A673 (cell line): ENCODE results near the gene HLA-DQA2.

Experiments
- EZH2 ChIP-seq: fragments of 200-600 bp; sonication (generic); IDR thresholded peaks from 2 replicates; pipeline ENCODE4 v1.6.1; 2017; ENCODE audit warnings: borderline replicate concordance, low read depth, mild to moderate bottlenecking, mixed read lengths, antibody characterized with exemption, low read length; ENCODE audit not compliant: poor library complexity, severe bottlenecking
- TF ChIP-seq, protein P1 (sequence below): fragments of 300-800, 200-600 bp; sonication (generic); conservative IDR thresholded peaks from 2 replicates; pipeline ENCODE4 v1.5.1; 2017; ENCODE audit warnings: low read depth, mild to moderate bottlenecking, antibody characterized with exemption, low read length, moderate library complexity, mixed read lengths

DNA sequence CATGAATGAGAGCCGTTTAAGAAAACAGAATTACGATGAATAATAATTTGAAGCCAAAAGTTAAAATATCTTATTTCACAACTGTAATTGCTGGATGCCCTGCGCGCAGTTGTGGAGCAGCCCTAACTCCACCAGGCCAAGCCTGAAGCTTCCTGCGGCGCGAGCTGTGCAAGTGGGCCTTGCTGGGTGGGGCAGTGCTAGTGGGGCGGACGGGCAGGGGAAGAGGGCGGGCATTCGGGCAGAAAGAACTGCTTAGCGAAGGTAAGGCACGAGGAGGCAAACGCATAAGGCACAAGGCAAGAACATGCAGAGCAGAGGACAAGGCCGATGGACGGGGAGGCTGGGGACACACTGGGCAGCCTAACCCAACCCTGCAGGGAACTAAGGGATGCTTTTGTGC lies 19.9 kb downstream of the HLA-DQA2 start:
- TF ChIP-seq, protein P1, sequence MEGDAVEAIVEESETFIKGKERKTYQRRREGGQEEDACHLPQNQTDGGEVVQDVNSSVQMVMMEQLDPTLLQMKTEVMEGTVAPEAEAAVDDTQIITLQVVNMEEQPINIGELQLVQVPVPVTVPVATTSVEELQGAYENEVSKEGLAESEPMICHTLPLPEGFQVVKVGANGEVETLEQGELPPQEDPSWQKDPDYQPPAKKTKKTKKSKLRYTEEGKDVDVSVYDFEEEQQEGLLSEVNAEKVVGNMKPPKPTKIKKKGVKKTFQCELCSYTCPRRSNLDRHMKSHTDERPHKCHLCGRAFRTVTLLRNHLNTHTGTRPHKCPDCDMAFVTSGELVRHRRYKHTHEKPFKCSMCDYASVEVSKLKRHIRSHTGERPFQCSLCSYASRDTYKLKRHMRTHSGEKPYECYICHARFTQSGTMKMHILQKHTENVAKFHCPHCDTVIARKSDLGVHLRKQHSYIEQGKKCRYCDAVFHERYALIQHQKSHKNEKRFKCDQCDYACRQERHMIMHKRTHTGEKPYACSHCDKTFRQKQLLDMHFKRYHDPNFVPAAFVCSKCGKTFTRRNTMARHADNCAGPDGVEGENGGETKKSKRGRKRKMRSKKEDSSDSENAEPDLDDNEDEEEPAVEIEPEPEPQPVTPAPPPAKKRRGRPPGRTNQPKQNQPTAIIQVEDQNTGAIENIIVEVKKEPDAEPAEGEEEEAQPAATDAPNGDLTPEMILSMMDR = no peak
- TF ChIP-seq EZH2 = no peak
